Parathyroid adenoma (tissue), 2 donors: ENCODE measurements around the gene NLRP1.

Source experiments
- H2AFZ ChIP-seq: fragments of 300-600 bp; sonication (generic); one replicate; pipeline ENCODE4 v1.7.0; 2017; ENCODE audit warnings: antibody characterized with exemption, mild to moderate bottlenecking
- H3K27ac ChIP-seq: fragments of 300-600 bp; sonication (generic); one replicate; pipeline ENCODE4 v1.7.0; 2017
- H3K27me3 ChIP-seq: fragments of 300-600 bp; sonication (generic); one replicate; pipeline ENCODE4 v1.7.0; 2017; ENCODE audit warnings: low read length; ENCODE audit not compliant: control insufficient read depth, insufficient read depth
- H3K36me3 ChIP-seq: fragments of 300-600 bp; sonication (generic); one replicate; pipeline ENCODE4 v1.7.0; 2017; ENCODE audit warnings: low read length; ENCODE audit not compliant: control insufficient read depth, insufficient read depth
- H3K4me1 ChIP-seq: fragments of 300-600 bp; sonication (generic); one replicate; pipeline ENCODE4 v1.7.0; 2017; ENCODE audit warnings: control low read depth
- H3K4me2 ChIP-seq: fragments of 300-600 bp; sonication (generic); one replicate; pipeline ENCODE4 v1.7.0; 2017; ENCODE audit warnings: low read length
- H3K4me3 ChIP-seq: fragments of 300-600 bp; sonication (generic); one replicate; pipeline ENCODE4 v1.7.0; 2017; ENCODE audit warnings: low read depth, low read length
- H3K79me2 ChIP-seq: fragments of 300-600 bp; sonication (generic); one replicate; pipeline ENCODE4 v1.7.0; 2017; ENCODE audit warnings: control low read depth
- H3K9ac ChIP-seq: fragments of 300-600 bp; sonication (generic); one replicate; pipeline ENCODE4 v1.7.0; 2017; ENCODE audit warnings: mild to moderate bottlenecking
- H3K9me3 ChIP-seq: fragments of 300-600 bp; sonication (generic); one replicate; pipeline ENCODE4 v1.7.0; 2017; ENCODE audit warnings: low read length; ENCODE audit not compliant: control insufficient read depth
- CTCF ChIP-seq: fragments of 300-600 bp; sonication (generic); IDR thresholded peaks from one replicate; pipeline ENCODE4 v1.7.0; 2017; ENCODE audit warnings: antibody characterized with exemption, mild to moderate bottlenecking
- donor health status: primary hyperparathyroidism.

NLRP1 gene

GRCh38 chr17:5584383-5585286, at the start of gene NLRP1:
TSS of gene NLRP1 (minus strand) at chr17:5584509. CDS start at chr17:5583957, 552 bp downstream.
- Histone ChIP-seq H3K4me2 (peak within 1 kb of the TSS; percentile 39), H3K4me3 (peak within 1 kb of the TSS; percentile 45), H3K79me2 (no peaks in the 10 kb centered on the region), H3K4me1 (no peaks in the 10 kb centered on the region), H2AFZ (peak within 1 kb of the TSS; percentile 25), H3K27ac (peak within 1 kb of the TSS; percentile 63), H3K36me3 (no peaks in the 10 kb centered on the region), H3K9me3 (no peaks in the 10 kb centered on the region), H3K27me3 (no peaks in the 10 kb centered on the region), H3K9ac (no peak within 1 kb of the TSS)
- TF ChIP-seq CTCF, result no peak

- Histone ChIP-seq H3K4me3 (no peak overlapping the region), H2AFZ (no peak overlapping the region), H3K9me3 (no peaks in the 10 kb centered on the region), H3K4me2 (no peak overlapping the region), H3K27ac (no peak overlapping the region), H3K9ac (no peak overlapping the region), H3K27me3 (no peaks in the 10 kb centered on the region), H3K79me2 (no peaks in the 10 kb centered on the region), H3K4me1 (peaks cover 3% of the 10 kb centered on the region), H3K36me3 (no peaks in the 10 kb centered on the region)
- no peak for TF ChIP-seq CTCF
These were observed 47.8 kb upstream of the NLRP1 start for GRCh38 chr17:5631958-5632590.

DNA sequence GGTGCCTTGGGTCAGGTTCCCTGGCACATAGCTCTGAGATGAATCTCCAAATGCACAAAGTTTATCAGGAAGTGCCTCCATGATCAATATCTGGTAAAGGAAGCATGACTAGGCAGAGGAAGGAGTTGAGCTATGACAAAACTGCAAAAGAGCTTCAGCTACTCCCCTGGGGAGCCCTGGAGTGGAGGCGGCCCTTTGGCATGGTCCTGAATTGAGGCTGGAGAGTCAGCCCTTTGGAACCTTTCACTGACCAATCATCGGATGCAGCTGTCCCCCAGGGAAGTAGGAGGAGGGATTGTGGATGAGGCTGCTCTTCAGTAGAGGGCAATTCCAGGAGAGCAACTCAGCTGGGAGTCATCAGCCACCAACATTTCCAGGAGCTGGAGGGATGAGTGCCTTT, 46.1 kb upstream of the NLRP1 start:
- Histone ChIP-seq H3K9ac (no peak overlapping the region), H3K27ac (no peak overlapping the region), H3K36me3 (no peaks in the 10 kb centered on the region), H3K27me3 (no peaks in the 10 kb centered on the region), H3K4me3 (no peak overlapping the region), H3K4me1 (peaks cover 3% of the 10 kb centered on the region), H3K4me2 (no peak overlapping the region), H3K9me3 (no peaks in the 10 kb centered on the region), H2AFZ (no peak overlapping the region), H3K79me2 (no peaks in the 10 kb centered on the region)
- TF ChIP-seq CTCF, result no peak

- Histone ChIP-seq H3K4me1 (peaks cover 3% of the 10 kb centered on the region), H3K9me3 (no peaks in the 10 kb centered on the region), H3K27me3 (no peaks in the 10 kb centered on the region), H3K36me3 (no peaks in the 10 kb centered on the region), H3K79me2 (no peaks in the 10 kb centered on the region), H3K27ac (no peak overlapping the region), H3K4me3 (no peak overlapping the region), H3K9ac (no peak overlapping the region), H3K4me2 (no peak overlapping the region), H2AFZ (no peak overlapping the region)
- no peak for TF ChIP-seq CTCF
These were observed 44.8 kb upstream of the NLRP1 start for GRCh38 chr17:5629128-5629527.
